ENCODE data around the gene ATRNL1. TPM values are rescaled to one million over a fixed set of nuclear protein-coding genes. Genes with fewer than 3 reads are reported as not detected.
A peak's percentile ranks its signal among the peaks of the same experiment; 100 is the strongest.
"Not testable (repeated sequence)": the region's sequence is repeated elsewhere in the genome, so short reads cannot be mapped to it uniquely, and the experiment has no call there.

Gene ATRNL1
- total RNA-seq, 1 donor from 2014 or later: 16.4 TPM

GRCh38 chr10:115747811-115748210 is 654.6 kb downstream of the ATRNL1 start:
- Mint-ChIP-seq H3K36me3 (peaks cover 2% of the 10 kb centered on the region), H3K9me3 (no peaks in the 10 kb centered on the region), H3K27me3 (ENCODE audit: insufficient read depth, low read depth) (peaks cover 2% of the 10 kb centered on the region), H3K4me1 (no peaks in the 10 kb centered on the region), H3K4me3 (no peak overlapping the region), H3K27ac (no peak overlapping the region)
- Histone ChIP-seq H3K9me3 (ENCODE audit: low read depth) (no peaks in the 10 kb centered on the region), H4K20me1 (ENCODE audit: low read depth) (no peaks in the 10 kb centered on the region), H3K27ac (no peak overlapping the region), H3F3A (ENCODE audit: low read depth) (no peaks in the 10 kb centered on the region), H3K27me3 (no peaks in the 10 kb centered on the region), H3K4me1 (no peaks in the 10 kb centered on the region), H3K9ac (no peak overlapping the region), H3K36me3 (no peaks in the 10 kb centered on the region), H2AFZ (replicated peaks) (no peak overlapping the region), H3K79me2 (ENCODE audit: low read depth) (no peaks in the 10 kb centered on the region), H3K4me3 (no peak overlapping the region), H3K4me2 (no peak overlapping the region)
- TF ChIP-seq EZH2phosphoT487 (IDR thresholded peaks at IDR 0.05): no peak
- TF ChIP-seq, protein P1, sequence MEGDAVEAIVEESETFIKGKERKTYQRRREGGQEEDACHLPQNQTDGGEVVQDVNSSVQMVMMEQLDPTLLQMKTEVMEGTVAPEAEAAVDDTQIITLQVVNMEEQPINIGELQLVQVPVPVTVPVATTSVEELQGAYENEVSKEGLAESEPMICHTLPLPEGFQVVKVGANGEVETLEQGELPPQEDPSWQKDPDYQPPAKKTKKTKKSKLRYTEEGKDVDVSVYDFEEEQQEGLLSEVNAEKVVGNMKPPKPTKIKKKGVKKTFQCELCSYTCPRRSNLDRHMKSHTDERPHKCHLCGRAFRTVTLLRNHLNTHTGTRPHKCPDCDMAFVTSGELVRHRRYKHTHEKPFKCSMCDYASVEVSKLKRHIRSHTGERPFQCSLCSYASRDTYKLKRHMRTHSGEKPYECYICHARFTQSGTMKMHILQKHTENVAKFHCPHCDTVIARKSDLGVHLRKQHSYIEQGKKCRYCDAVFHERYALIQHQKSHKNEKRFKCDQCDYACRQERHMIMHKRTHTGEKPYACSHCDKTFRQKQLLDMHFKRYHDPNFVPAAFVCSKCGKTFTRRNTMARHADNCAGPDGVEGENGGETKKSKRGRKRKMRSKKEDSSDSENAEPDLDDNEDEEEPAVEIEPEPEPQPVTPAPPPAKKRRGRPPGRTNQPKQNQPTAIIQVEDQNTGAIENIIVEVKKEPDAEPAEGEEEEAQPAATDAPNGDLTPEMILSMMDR (IDR thresholded peaks at IDR 0.05): no peak
- TF ChIP-seq EZH2 (IDR thresholded peaks at IDR 0.05): no peak
- no peak for DNase-seq (ENCODE audit: low spot score)

DNA sequence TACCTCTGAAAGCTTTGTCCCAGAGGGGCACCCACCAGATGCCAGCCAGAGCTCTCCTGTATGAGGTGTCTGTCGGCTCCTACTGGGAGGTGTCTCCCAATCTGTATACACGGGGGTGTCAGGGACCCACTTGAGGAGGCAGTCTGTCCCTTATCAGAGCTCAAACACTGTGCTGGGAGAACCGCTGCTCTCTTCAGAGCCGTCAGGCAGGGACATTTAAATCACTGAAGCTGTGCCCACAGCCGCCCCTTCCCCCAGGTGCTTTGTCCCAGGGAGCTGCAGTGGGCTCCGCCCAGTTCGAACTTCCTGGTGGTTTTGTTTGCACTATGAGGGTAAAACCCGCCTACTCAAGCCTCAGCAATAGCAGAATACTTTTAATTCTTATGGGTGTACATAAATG is 665.3 kb downstream of the ATRNL1 start:
- H4K20me1 ChIP-seq (ENCODE audit: low read depth); H3K27me3 Mint-ChIP-seq (ENCODE audit: insufficient read depth, low read depth); H3K79me2 ChIP-seq (ENCODE audit: low read depth); H3K4me3 ChIP-seq; H3K27ac ChIP-seq; H3K9me3 ChIP-seq (ENCODE audit: low read depth); H3K4me2 ChIP-seq; H3K27ac Mint-ChIP-seq; H3K36me3 Mint-ChIP-seq; H3K36me3 ChIP-seq; H3K4me3 Mint-ChIP-seq; H3K27me3 ChIP-seq; H3K9ac ChIP-seq: not testable (repeated sequence)
- Histone ChIP-seq H2AFZ (replicated peaks) (peak overlapping the region; percentile 84), H3F3A (ENCODE audit: low read depth) (peaks cover 12% of the 10 kb centered on the region), H3K4me1 (peaks cover 18% of the 10 kb centered on the region)
- Mint-ChIP-seq H3K9me3 (peaks cover 11% of the 10 kb centered on the region), H3K4me1 (peaks cover 12% of the 10 kb centered on the region)
- peak; percentile 32 for DNase-seq (ENCODE audit: low spot score)

DNA sequence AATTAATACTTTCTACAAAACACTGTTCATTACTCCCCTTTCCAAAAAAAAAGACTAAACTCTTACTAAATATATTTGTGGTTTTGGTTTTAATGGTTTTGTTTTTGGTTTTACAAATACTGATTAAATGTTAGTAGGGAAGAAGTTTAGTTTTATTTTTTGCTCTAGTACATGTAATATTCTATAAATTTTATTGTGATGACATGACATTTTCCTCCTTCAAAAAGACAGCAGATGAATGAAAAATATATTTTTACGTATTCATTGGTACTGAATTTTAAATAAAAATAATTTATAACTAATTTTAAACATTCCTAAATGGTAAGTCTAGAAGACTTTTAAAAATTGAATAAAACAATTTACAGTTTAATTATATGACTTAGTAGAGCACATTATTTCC is 667.0 kb downstream of the ATRNL1 start:
- Mint-ChIP-seq H3K36me3 (no peaks in the 10 kb centered on the region), H3K4me3 (no peak overlapping the region)
- TF ChIP-seq, protein P1 (IDR thresholded peaks at IDR 0.05): no peak
- TF ChIP-seq EZH2phosphoT487 (IDR thresholded peaks at IDR 0.05): no peak
- no peak for TF ChIP-seq EZH2 (IDR thresholded peaks at IDR 0.05)

DNA sequence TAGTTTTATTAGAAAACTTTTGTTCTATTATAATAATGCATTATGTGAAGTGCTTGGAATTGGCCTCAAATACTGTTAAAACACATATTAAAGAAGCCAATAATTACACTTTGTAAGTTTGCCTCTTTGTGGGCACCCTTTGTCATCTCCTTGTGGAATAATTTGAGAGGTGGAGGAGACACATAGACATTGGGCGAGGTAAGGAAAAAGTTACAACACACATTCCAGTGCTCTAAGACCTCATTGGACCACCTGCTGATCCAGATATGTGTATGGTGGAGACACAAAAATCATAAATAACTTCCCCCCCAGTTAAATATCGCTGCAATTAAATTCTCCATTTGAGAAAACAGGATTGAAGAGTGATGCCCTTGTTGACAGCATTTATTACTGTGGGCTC is 668.0 kb downstream of the ATRNL1 start:
- no peaks in the 10 kb centered on the region for H3K36me3 Mint-ChIP-seq
- DNase-seq (ENCODE audit: low spot score): peak; percentile 25
- H3K27ac ChIP-seq: peak overlapping the region; percentile 31
- H3K36me3 ChIP-seq: no peaks in the 10 kb centered on the region
- peak overlapping the region; percentile 61 for H3K4me2 ChIP-seq
- no peaks in the 10 kb centered on the region for H3K27me3 ChIP-seq
- H4K20me1 ChIP-seq (ENCODE audit: low read depth): no peaks in the 10 kb centered on the region
- H3K4me3 Mint-ChIP-seq: no peak overlapping the region
- peaks cover 12% of the 10 kb centered on the region for H3F3A ChIP-seq (ENCODE audit: low read depth)
- TF ChIP-seq, protein P1 (IDR thresholded peaks at IDR 0.05): no peak
- TF ChIP-seq EZH2phosphoT487 (IDR thresholded peaks at IDR 0.05): no peak
- no peak for TF ChIP-seq EZH2 (IDR thresholded peaks at IDR 0.05)
- H3K4me1 Mint-ChIP-seq: peaks cover 12% of the 10 kb centered on the region
- H3K9me3 ChIP-seq (ENCODE audit: low read depth): no peaks in the 10 kb centered on the region
- H3K27ac Mint-ChIP-seq: no peak overlapping the region
- H3K9ac ChIP-seq: no peak overlapping the region
- no peak overlapping the region for H2AFZ ChIP-seq (replicated peaks)
- no peaks in the 10 kb centered on the region for H3K79me2 ChIP-seq (ENCODE audit: low read depth)
- no peak overlapping the region for H3K4me3 ChIP-seq
- H3K27me3 Mint-ChIP-seq (ENCODE audit: insufficient read depth, low read depth): no peaks in the 10 kb centered on the region
- H3K4me1 ChIP-seq: peaks cover 18% of the 10 kb centered on the region
- peaks cover 6% of the 10 kb centered on the region for H3K9me3 Mint-ChIP-seq

More for the DNA sequence above, 667.0 kb downstream of the ATRNL1 start:
- Mint-ChIP-seq H3K27ac (no peak overlapping the region), H3K27me3 (ENCODE audit: insufficient read depth, low read depth) (no peaks in the 10 kb centered on the region), H3K9me3 (peaks cover 10% of the 10 kb centered on the region), H3K4me1 (peaks cover 12% of the 10 kb centered on the region)
- Histone ChIP-seq H3K36me3 (no peaks in the 10 kb centered on the region), H3F3A (ENCODE audit: low read depth) (peaks cover 12% of the 10 kb centered on the region), H2AFZ (replicated peaks) (no peak overlapping the region), H3K4me1 (peaks cover 18% of the 10 kb centered on the region), H3K79me2 (ENCODE audit: low read depth) (no peaks in the 10 kb centered on the region), H3K9ac (no peak overlapping the region), H3K4me2 (no peak overlapping the region), H3K27me3 (no peaks in the 10 kb centered on the region), H3K9me3 (ENCODE audit: low read depth) (no peaks in the 10 kb centered on the region), H3K4me3 (no peak overlapping the region), H3K27ac (peak overlapping the region; percentile 31), H4K20me1 (ENCODE audit: low read depth) (no peaks in the 10 kb centered on the region)
- DNase-seq (ENCODE audit: low spot score): no peak
